H1 (cell line): ENCODE results near the gene CD68. TPM values are rescaled to one million over a fixed set of nuclear protein-coding genes. Genes with fewer than 3 reads are reported as not detected.

Source experiments
- BRCA1 ChIP-seq: IDR thresholded peaks from 2 replicates; pipeline ENCODE4 v1.6.1; 2012; ENCODE audit warnings: low read depth, low read length, improper control_type of control experiment
- SP1 ChIP-seq: IDR thresholded peaks from 2 replicates; pipeline ENCODE4 v1.6.1; 2011; ENCODE audit warnings: low read depth, low read length
- SP4 ChIP-seq: IDR thresholded peaks from 2 replicates; pipeline ENCODE4 v1.6.1; 2012; ENCODE audit warnings: low read length, inconsistent platforms
- USF2 ChIP-seq: IDR thresholded peaks from 2 replicates; pipeline ENCODE4 v1.6.1; 2011; ENCODE audit warnings: low read length, improper control_type of control experiment
- polyA plus RNA-seq, 7 experiments: library from polyadenylated mRNA; depleted of rRNA in 3 of 7; stranded (reverse) in 5 of 7; unstranded in 2 of 7; fragments of >200 nt in 5 of 7; fragments of 200-250 nt in 2 of 7; gene quantifications; 1 replicate in 5 of 7; 2 replicates in 1 of 7; 4 replicates in 1 of 7; pipeline versions ENCODE4 v1.2.1 to v1.2.3, GENCODE V29; 2011 to 2013; ENCODE audit warnings: missing spikeins in 2 of 7, mixed read lengths in 2 of 7
- total RNA-seq: library from RNA; stranded (reverse); fragmentation: NEBNext Ultra II Directional; extraction: Animal tissue kit (Norgen Biotek cat#: 25700); gene quantifications from 2 replicates; pipeline ENCODE4 v1.2.1, GENCODE V29; 2021

The CD68 gene
- total and polyA plus RNA-seq, 2 of the 8 experiments (the other 6 are each of a cell fraction or from before 2014, with no cell fraction given) = 0.18 TPM; not detected in 1

GRCh38 chr17:7620835-7621234 is 41.4 kb downstream of the CD68 start (continued):
- TF ChIP-seq BRCA1 (no peak), USF2 (no peak), SP4 (no peak), SP1 (no peak)
